SK-N-SH (cell line): ENCODE data around the gene TSACC.

Source experiments
- CTCF ChIP-seq: fragments of 200-600 bp; sonication (generic); IDR thresholded peaks from 2 replicates; pipeline ENCODE4 v1.6.1; 2017; ENCODE audit warnings: antibody characterized with exemption, mild to moderate bottlenecking, moderate library complexity
- GABPA ChIP-seq: IDR thresholded peaks from 2 replicates; pipeline ENCODE4 v1.4.0; 2012; ENCODE audit warnings: low read depth, mild to moderate bottlenecking
- JUND ChIP-seq: IDR thresholded peaks from 2 replicates; pipeline ENCODE4 v1.4.0; 2012
- MAX ChIP-seq: IDR thresholded peaks from 2 replicates; pipeline ENCODE4 v1.4.0; 2012; ENCODE audit warnings: low read depth
- MXI1 ChIP-seq: IDR thresholded peaks from 2 replicates; pipeline ENCODE4 v1.6.1; 2012; ENCODE audit warnings: mild to moderate bottlenecking, low read depth, low read length, improper control_type of control experiment
- NFIC ChIP-seq: IDR thresholded peaks from 2 replicates; pipeline ENCODE4 v1.4.0; 2012; ENCODE audit warnings: borderline replicate concordance
- POLR2AphosphoS5 ChIP-seq: IDR thresholded peaks from 2 replicates; pipeline ENCODE4 v1.6.1; 2012; ENCODE audit warnings: low read depth, low read length
- RAD21 ChIP-seq: IDR thresholded peaks from 2 replicates; pipeline ENCODE4 v1.6.1; 2012; ENCODE audit warnings: mild to moderate bottlenecking, low read length
- SMC3 ChIP-seq: IDR thresholded peaks from 2 replicates; pipeline ENCODE4 v1.6.1; 2012; ENCODE audit warnings: low read depth, low read length, improper control_type of control experiment
- TAF1 ChIP-seq: IDR thresholded peaks from 2 replicates; pipeline ENCODE4 v1.6.1; 2012; ENCODE audit warnings: low read depth, mild to moderate bottlenecking, low read length, moderate library complexity, borderline replicate concordance
- TCF12 ChIP-seq: IDR thresholded peaks from 2 replicates; pipeline ENCODE4 v1.4.0; 2012
- USF2 ChIP-seq: fragments of 150-350 bp; IDR thresholded peaks from 2 replicates; pipeline ENCODE4 v1.6.1; 2017; ENCODE audit warnings: antibody characterized with exemption, low read length, low read depth, borderline replicate concordance
- ZBTB33 ChIP-seq: IDR thresholded peaks from 2 replicates; pipeline ENCODE4 v1.4.0; 2012; ENCODE audit warnings: low read depth, borderline replicate concordance

- TF ChIP-seq MAX (no peak), TAF1 (no peak), SMC3 (no peak), MXI1 (no peak), CTCF (peak; percentile 19), ZBTB33 (no peak), RAD21 (no peak), POLR2AphosphoS5 (no peak), JUND (no peak), NFIC (no peak), TCF12 (no peak), USF2 (no peak), GABPA (no peak)
These were observed 41.3 kb downstream of the TSACC start for GRCh38 chr1:156379420-156380165.
